ENCODE measurements around the gene RAB6A.
"Not testable (repeated sequence)": the region's sequence is repeated elsewhere in the genome, so short reads cannot be mapped to it uniquely, and the experiment has no call there.

Gene RAB6A

GRCh38 chr11:73760679-73761402 lies at the start of gene RAB6A:
Gene RAB6A, minus strand, starts transcription at chr11:73761074. Its CDS starts 439 bp downstream, at chr11:73760635.
- DNase-seq (ENCODE audit: low spot score) = peak; percentile 99

DNA sequence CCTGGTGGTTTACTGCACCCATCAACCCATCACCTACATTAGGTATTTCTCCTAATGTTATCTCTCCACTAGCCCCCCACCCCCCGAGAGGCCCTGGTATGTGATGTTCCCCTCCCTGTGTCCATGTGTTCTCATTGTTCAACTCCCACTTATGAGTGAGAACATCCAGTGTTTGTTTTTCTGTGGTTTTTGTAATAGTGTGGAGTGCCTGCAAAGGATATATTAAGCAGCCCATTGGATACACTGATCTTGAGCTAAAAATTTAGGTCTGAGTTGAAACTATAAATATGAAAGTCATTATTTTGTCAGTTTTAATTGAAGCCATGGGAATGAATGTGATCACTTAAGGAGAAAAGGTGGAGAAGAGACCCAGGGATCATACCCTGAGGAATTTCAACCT lies 49.8 kb upstream of the RAB6A start:
- no peak for DNase-seq (ENCODE audit: low spot score)

DNA sequence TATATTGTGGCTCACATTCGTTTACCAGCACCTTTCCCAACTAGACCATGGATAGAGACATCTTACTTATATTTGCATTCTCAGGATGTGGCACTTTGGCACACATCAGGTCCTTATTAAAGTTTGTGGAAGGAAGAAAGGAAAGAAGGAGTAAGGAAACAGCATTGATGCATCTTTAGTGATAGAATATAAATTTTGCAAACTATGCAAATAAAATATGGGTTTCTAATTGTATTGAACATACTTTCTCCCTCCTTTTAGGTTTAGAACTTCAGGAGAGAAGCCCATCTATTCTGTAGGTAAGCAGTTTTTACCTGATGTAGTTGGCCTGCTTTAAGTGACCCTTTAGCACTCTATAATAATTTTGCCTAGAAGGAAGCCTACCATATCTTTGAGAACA lies 47.2 kb upstream of the RAB6A start:
- no peak for DNase-seq (ENCODE audit: low spot score)

GRCh38 chr11:73804712-73805111 lies 43.8 kb upstream of the RAB6A start:
- no peak for DNase-seq (ENCODE audit: low spot score)

- no peak for DNase-seq (ENCODE audit: low spot score)
Observed at GRCh38 chr11:73801136-73801535, 40.3 kb upstream of the RAB6A start.

DNA sequence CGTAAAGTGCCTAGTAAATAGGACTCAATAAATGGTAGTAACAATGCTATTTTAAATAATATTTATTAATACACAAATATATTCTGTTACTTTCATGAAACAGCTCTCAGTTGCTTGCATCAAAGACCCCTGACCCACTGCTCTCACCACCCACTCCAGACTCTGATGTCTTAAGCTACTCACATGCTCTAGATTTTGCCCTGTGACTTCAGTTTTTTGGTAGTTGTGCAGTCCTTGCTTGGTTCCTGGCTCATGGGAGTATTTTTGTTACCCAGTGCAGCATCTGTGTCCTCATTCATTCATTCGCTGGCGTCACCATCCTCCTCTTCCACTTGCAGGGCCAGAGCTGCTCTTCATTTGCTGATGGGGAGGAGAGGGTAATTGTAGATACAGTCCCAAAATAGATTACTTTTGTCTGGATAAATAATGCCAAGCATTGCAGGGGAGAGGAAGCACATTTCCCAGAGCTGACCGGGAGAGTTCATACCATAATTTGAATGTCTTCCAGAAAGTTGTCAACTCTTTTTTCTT lies 39.5 kb upstream of the RAB6A start:
- DNase-seq (ENCODE audit: low spot score) = no peak

- no peak for DNase-seq (ENCODE audit: low spot score)
Observed at GRCh38 chr11:73797457-73797856, 36.6 kb upstream of the RAB6A start.

DNA sequence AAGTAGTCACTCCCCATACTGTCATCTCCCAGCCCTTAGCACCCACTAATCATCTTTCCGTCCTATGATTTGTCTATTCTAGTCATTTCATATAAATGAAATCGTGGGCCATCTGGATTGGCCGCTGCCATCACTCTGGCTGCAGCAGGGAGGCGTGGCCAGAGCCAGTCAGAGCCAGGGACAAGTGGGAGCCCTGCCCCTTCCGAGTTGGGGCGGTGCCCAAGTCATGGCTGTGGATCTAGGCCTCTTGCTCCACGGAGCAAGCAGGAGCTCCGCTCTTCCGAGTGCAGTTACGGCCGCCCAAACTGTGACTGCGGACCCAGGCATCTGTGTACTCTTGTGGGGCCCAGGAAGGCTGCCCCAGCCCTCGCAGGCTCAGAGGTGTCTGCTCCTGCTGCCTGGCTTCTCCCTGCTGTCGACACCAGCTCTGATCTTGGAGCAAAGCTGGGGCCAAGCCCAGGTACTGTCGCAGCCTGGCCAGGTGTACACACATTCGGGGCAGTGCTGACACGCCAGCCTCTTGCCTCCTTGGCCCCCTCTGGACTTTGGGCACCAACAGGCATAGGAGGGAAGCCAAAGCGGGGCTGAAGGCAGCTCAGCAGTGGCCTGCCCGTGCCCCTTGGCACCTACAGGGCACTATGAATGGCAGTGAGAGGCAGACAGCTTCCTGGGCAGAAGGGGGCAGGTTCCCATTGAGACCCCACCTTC lies 35.2 kb upstream of the RAB6A start:
- DNase-seq (ENCODE audit: low spot score) = peak; percentile 15

DNA sequence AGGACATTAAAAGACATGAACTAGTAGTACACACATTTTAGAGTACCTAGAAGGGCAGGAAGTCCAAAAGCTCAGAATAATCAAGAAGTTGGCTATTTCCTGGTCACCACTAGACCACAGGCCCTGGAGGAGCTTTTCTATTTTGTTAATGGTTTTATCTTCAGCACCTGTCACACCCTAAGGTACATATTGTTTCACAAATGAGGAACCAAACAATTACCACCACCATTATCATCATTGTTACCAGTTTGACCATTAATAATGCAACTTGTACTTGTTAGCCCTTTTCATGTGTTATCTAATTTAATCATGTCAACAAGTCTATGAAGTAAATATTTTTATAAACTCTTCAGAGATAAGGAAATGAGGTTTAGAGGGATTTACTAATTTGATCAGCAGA lies 31.7 kb upstream of the RAB6A start:
- no peak for DNase-seq (ENCODE audit: low spot score)

DNA sequence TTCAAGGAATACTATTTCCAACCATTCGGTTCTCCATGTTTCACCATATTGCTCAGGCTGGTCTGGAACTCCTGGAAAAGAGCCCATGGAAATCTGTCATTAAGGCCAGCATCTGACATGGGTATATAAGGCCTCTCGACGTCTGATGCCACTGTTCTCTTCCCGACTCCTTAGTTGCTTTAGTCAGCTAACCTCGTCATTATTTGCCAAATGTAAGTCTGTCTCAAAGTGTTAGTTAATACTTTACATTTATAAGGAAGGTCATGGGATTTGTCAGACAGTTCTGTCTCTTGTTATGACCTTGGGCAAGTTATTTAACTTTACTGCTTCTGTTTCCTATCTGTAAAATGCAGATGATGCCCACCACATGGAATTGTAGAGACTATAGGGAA lies 28.4 kb upstream of the RAB6A start:
- DNase-seq (ENCODE audit: low spot score) = no peak

- DNase-seq (ENCODE audit: low spot score) = peak; percentile 97
Observed at GRCh38 chr11:73787643-73788558, 27.0 kb upstream of the RAB6A start, which contains the start of gene MRPL48. Gene MRPL48, plus strand, starts transcription at chr11:73787874. Its CDS starts 98 bp downstream, at chr11:73787972.

- DNase-seq (ENCODE audit: low spot score) = peak; percentile 57
Observed at GRCh38 chr11:73787051-73787642, 26.3 kb upstream of the RAB6A start.

- DNase-seq (ENCODE audit: low spot score) = not testable (repeated sequence)
Observed at GRCh38 chr11:73785467-73785866, 24.6 kb upstream of the RAB6A start.

- DNase-seq (ENCODE audit: low spot score) = no peak
Observed at GRCh38 chr11:73784734-73785133, 23.9 kb upstream of the RAB6A start.

- no peak for DNase-seq (ENCODE audit: low spot score)
Observed at GRCh38 chr11:73784080-73784634, 23.3 kb upstream of the RAB6A start.

GRCh38 chr11:73783483-73784020 lies 22.7 kb upstream of the RAB6A start:
- DNase-seq (ENCODE audit: low spot score) = no peak

DNA sequence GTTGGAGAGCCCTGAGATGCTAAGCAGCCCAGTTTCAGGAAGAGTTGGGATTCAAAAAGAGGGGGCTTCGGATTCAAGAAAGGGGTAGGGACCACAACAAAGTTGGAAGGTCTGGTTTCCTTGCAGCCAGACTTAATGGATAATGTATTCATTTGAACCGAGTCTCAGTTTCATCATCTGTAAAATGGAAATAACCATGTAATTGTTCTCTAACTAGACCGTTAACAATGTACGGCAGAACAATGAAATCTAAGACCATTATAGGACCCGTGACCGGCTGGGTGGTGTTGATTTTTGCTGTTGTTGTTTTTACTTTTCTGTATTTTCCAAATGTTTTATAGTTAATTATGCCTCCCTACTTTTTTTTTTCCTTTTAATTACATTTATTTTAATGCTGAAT lies 20.4 kb upstream of the RAB6A start:
- no peak for DNase-seq (ENCODE audit: low spot score)

- peak; percentile 98 for DNase-seq (ENCODE audit: low spot score)
Observed at GRCh38 chr11:73779084-73779902, 18.4 kb upstream of the RAB6A start.

DNA sequence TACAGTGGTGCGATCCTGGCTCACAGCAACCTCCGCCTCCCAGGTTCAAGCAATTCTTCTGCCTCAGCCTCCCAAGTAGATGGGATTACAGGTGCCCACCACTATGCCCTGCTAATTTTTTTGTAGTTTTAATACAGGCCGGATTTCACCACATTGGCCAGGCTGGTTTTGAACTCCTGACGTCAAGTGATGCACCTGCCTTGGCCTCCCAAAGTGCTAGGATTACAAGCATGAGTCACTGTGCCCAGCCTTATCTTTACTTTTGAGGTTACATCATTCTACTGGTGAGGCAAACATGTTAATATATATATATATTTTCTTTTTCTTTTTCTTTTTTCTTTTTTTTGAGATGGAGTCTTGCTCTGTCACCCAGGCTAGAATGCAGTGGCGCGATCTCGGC lies 9.9 kb upstream of the RAB6A start:
- not testable (repeated sequence) for DNase-seq (ENCODE audit: low spot score)

DNA sequence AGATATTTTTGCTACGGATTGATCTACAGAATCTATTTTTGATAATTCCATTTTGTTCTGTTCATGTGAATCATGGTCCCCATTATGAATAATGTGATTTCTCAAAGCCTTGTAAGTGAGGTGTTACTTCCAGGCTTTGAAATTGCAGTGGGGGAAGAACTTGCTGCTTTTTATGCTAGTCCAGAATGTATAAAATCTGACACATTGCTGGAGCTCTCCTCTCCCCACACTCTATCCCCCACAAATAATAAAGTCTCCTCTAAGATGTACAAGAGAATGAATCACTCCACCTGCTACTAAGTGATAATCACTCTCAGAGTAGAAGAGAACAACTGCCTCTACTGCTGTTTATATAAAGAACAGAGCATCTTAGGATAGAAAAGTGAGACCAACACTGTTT lies 5.9 kb upstream of the RAB6A start:
- DNase-seq (ENCODE audit: low spot score) = no peak

All from RKO (cell line).